Keratinocyte (primary cell): ENCODE results near the gene APLF.

Source experiments
- EZH2 ChIP-seq: IDR thresholded peaks from one replicate; pipeline ENCODE4 v1.6.1; 2012; ENCODE audit warnings: inconsistent platforms, mild to moderate bottlenecking, low read length, moderate library complexity
- TF ChIP-seq, protein P1 (sequence below), 3 experiments: IDR thresholded peaks in 1 of 3; conservative IDR thresholded peaks in 1 of 3; optimal IDR thresholded peaks in 1 of 3; 2 replicates in 2 of 3; 3 replicates in 1 of 3; pipeline versions ENCODE3 to v1.5.1; 2011; ENCODE audit warnings: low read length in 3 of 3, mild to moderate bottlenecking in 3 of 3, moderate library complexity in 2 of 3, control low read depth in 1 of 3, inconsistent platforms in 1 of 3; ENCODE audit not compliant: insufficient read depth in 2 of 3; ENCODE audit errors: extremely low read depth in 1 of 3

- TF ChIP-seq, protein P1, sequence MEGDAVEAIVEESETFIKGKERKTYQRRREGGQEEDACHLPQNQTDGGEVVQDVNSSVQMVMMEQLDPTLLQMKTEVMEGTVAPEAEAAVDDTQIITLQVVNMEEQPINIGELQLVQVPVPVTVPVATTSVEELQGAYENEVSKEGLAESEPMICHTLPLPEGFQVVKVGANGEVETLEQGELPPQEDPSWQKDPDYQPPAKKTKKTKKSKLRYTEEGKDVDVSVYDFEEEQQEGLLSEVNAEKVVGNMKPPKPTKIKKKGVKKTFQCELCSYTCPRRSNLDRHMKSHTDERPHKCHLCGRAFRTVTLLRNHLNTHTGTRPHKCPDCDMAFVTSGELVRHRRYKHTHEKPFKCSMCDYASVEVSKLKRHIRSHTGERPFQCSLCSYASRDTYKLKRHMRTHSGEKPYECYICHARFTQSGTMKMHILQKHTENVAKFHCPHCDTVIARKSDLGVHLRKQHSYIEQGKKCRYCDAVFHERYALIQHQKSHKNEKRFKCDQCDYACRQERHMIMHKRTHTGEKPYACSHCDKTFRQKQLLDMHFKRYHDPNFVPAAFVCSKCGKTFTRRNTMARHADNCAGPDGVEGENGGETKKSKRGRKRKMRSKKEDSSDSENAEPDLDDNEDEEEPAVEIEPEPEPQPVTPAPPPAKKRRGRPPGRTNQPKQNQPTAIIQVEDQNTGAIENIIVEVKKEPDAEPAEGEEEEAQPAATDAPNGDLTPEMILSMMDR (optimal IDR thresholded peaks at IDR 0.05 in 1 of 3, IDR thresholded peaks at IDR 0.05 in 1 of 3, conservative IDR thresholded peaks at IDR 0.05 in 1 of 3; ENCODE audit: extremely low read depth in 1 of 3, insufficient read depth in 2 of 3, low read length in 3 of 3), result no peak
- TF ChIP-seq EZH2, result no peak
These were observed 38.8 kb downstream of the APLF start for GRCh38 chr2:68506170-68506569.
